ENCODE data around the gene TMED4.

GRCh38 chr7:44563171-44563679 is 18.8 kb downstream of the TMED4 start:
- TF ChIP-seq CTCF (IDR thresholded peaks at IDR 0.05) (no peak), EZH2 (IDR thresholded peaks at IDR 0.05; ENCODE audit: borderline replicate concordance, insufficient read depth, low read depth, low read length, poor library complexity, severe bottlenecking) (no peak)

Measured in B cell (primary cell).